HEK293T (cell line): ENCODE measurements around the gene CYP39A1.

Experiments used
- ARNT ChIP-seq: fragments of 450-650 bp; IDR thresholded peaks from 2 replicates; pipeline ENCODE4 v1.6.1; 2017; ENCODE audit warnings: mild to moderate bottlenecking
- BHLHE40 ChIP-seq: fragments of 450-650 bp; IDR thresholded peaks from 2 replicates; pipeline ENCODE4 v1.6.1; 2016; ENCODE audit warnings: mild to moderate bottlenecking, moderate library complexity, borderline replicate concordance
- ELF4 ChIP-seq: fragments of 450-650 bp; IDR thresholded peaks from 2 replicates; pipeline ENCODE4 v1.6.1; 2017; ENCODE audit warnings: antibody characterized with exemption
- FOXA1 ChIP-seq: fragments of 450-650 bp; IDR thresholded peaks from 2 replicates; pipeline ENCODE4 v1.6.1; 2016; ENCODE audit warnings: mild to moderate bottlenecking
- FOXK2 ChIP-seq: fragments of 450-650 bp; IDR thresholded peaks from 2 replicates; pipeline ENCODE4 v1.6.1; 2016; ENCODE audit warnings: mild to moderate bottlenecking
- FOXM1 ChIP-seq: fragments of 450-650 bp; IDR thresholded peaks from 2 replicates; pipeline ENCODE4 v1.6.1; 2017; ENCODE audit warnings: mild to moderate bottlenecking, borderline replicate concordance
- HDGF ChIP-seq: fragments of 450-650 bp; IDR thresholded peaks from 2 replicates; pipeline ENCODE4 v1.6.1; 2017; ENCODE audit warnings: antibody characterized with exemption, borderline replicate concordance
- L3MBTL2 ChIP-seq: fragments of 450-650 bp; conservative IDR thresholded peaks from 2 replicates; pipeline ENCODE4 v1.6.1; 2016; ENCODE audit warnings: mild to moderate bottlenecking
- NFRKB ChIP-seq: fragments of 450-650 bp; IDR thresholded peaks from 2 replicates; pipeline ENCODE4 v1.6.1; 2016; ENCODE audit warnings: mild to moderate bottlenecking, moderate library complexity
- PKNOX1 ChIP-seq: fragments of 450-650 bp; IDR thresholded peaks from 2 replicates; pipeline ENCODE4 v1.6.1; 2016
- SP1 ChIP-seq: fragments of 450-650 bp; IDR thresholded peaks from 2 replicates; pipeline ENCODE4 v1.6.1; 2017
- SUZ12 ChIP-seq: fragments of 450-650 bp; IDR thresholded peaks from 2 replicates; pipeline ENCODE4 v1.6.1; 2016; ENCODE audit warnings: mild to moderate bottlenecking
- TARDBP ChIP-seq: fragments of 450-650 bp; IDR thresholded peaks from 2 replicates; pipeline ENCODE4 v1.6.1; 2016
- ZNF384 ChIP-seq: fragments of 450-650 bp; IDR thresholded peaks from 2 replicates; pipeline ENCODE4 v1.6.1; 2016

GRCh38 chr6:46505693-46506512 is 146.7 kb downstream of the CYP39A1 start:
- TF ChIP-seq HDGF (no peak), SP1 (no peak), NFRKB (no peak), FOXK2 (no peak), TARDBP (no peak), FOXM1 (no peak), ZNF384 (no peak), BHLHE40 (no peak), PKNOX1 (no peak), L3MBTL2 (no peak), FOXA1 (no peak), SUZ12 (no peak), ELF4 (no peak), ARNT (no peak)
